Progenitor cell of endocrine pancreas (in vitro differentiated cells): ENCODE results near the gene TMSB15A. TPM values are rescaled to one million over a fixed set of nuclear protein-coding genes. Genes with fewer than 3 reads are reported as not detected.

Experiments used
- total RNA-seq: library from RNA; stranded (reverse); gene quantifications from 2 replicates; pipeline ENCODE4 v1.2.1, GENCODE V29; 2021

Gene TMSB15A
- total RNA-seq, 1 donor from 2014 or later, result 124 TPM

Other genes starting within 250 kb of the TMSB15A start
- gene NXF2B, start 76.7 kb downstream of the TMSB15A start, total RNA-seq, result 0.74 and 2.9 TPM in 2 replicates
- gene TCP11X2, start 44.9 kb downstream of the TMSB15A start, total RNA-seq, result 4.7 and 5.3 TPM in 2 replicates
- gene ARMCX5, start 82.8 kb upstream of the TMSB15A start, total RNA-seq, result 13.2 and 13.3 TPM in 2 replicates
- 4.1 and 5.7 TPM in 2 replicates for gene GPRASP1, start 134.7 kb upstream of the TMSB15A start, total RNA-seq
- gene GPRASP2, start 195.7 kb upstream of the TMSB15A start, total RNA-seq, result 10.0 and 11.4 TPM in 2 replicates
- gene GPRASP3, start 204.0 kb upstream of the TMSB15A start, total RNA-seq, result 8.1 and 8.9 TPM in 2 replicates